LNCaP clone FGC (cell line): ENCODE results near the gene KCNRG.

Experiments
- DNase-seq: peaks from one replicate; pipeline ENCODE4 v3.0.0-alpha.2; 2011; ENCODE audit warnings: low read depth
- H3K4me3 ChIP-seq: 2 replicates; pipeline ENCODE4 v1.5.1; 2011; ENCODE audit warnings: mild to moderate bottlenecking, low read depth, low read length, control low read depth
- TF ChIP-seq, protein P1 (sequence below): IDR thresholded peaks from 2 replicates; pipeline ENCODE4 v1.5.1; 2012; ENCODE audit warnings: mild to moderate bottlenecking; ENCODE audit not compliant: control insufficient read depth, insufficient read depth; ENCODE audit errors: extremely low read depth

The KCNRG gene, protein sequence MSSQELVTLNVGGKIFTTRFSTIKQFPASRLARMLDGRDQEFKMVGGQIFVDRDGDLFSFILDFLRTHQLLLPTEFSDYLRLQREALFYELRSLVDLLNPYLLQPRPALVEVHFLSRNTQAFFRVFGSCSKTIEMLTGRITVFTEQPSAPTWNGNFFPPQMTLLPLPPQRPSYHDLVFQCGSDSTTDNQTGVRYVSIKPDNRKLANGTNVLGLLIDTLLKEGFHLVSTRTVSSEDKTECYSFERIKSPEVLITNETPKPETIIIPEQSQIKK

DNA sequence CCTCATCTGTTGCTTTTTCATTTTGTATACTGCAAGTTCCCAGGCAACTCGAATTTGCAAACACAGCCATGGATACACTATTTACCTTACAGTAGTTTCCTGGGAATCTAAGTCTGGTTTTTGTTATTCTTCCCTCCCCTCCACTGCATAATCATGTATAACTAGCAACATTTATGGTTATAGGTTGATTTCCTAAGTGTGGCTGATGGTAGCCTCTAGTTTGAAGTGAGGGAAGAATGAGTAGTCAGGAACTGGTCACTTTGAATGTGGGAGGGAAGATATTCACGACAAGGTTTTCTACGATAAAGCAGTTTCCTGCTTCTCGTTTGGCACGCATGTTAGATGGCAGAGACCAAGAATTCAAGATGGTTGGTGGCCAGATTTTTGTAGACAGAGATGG, at the start of gene KCNRG:
TSS of gene KCNRG (plus strand) at position 187 of the 400 bp plus-strand sequence. CDS start at position 237, 50 bp downstream.
- TF ChIP-seq, protein P1, sequence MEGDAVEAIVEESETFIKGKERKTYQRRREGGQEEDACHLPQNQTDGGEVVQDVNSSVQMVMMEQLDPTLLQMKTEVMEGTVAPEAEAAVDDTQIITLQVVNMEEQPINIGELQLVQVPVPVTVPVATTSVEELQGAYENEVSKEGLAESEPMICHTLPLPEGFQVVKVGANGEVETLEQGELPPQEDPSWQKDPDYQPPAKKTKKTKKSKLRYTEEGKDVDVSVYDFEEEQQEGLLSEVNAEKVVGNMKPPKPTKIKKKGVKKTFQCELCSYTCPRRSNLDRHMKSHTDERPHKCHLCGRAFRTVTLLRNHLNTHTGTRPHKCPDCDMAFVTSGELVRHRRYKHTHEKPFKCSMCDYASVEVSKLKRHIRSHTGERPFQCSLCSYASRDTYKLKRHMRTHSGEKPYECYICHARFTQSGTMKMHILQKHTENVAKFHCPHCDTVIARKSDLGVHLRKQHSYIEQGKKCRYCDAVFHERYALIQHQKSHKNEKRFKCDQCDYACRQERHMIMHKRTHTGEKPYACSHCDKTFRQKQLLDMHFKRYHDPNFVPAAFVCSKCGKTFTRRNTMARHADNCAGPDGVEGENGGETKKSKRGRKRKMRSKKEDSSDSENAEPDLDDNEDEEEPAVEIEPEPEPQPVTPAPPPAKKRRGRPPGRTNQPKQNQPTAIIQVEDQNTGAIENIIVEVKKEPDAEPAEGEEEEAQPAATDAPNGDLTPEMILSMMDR: no peak
- no peak within 1 kb of the TSS for H3K4me3 ChIP-seq
- no peak for DNase-seq

DNA sequence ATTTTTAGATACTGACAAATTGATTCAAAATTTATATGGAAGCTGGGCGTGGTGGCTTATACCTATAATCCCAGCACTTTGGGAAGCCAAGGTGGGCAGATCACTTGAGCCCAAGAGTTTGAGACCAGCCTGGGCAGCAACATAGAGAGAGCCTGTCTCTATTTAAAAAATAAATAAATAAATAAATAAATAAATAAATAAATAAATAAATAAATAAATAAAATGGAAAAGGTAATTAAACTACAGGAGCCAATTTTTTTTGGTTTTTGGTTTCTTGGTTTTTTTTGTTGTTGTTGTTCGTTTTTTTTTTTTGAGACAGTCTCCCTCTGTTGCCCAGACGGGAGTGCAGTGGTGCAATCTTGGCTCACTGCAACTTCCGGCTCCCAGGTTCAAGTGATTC, 47.8 kb upstream of the KCNRG start:
- H3K4me3 ChIP-seq: no peak overlapping the region
- TF ChIP-seq, protein P1: no peak
- no peak for DNase-seq

DNA sequence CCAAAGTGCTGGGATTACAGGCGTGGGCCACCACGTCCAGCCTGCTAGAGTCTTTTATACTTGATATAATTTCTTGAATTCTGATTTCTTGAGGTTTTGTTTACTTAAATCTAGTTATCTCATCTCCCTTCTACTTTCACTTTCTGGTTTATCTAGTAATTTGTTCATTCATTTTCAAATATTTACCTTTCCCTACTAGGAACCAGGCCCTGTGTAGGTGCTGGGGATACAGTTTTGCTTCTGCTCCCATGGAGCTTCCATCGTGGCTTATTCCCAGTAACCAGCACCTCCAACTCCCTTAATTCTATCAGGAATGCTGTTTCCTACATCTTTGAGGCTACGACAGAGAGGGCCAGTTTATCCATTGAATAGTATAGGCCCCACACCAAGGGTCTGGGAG, 42.5 kb upstream of the KCNRG start:
- no peak for DNase-seq
- H3K4me3 ChIP-seq: no peak overlapping the region
- TF ChIP-seq, protein P1: no peak

DNA sequence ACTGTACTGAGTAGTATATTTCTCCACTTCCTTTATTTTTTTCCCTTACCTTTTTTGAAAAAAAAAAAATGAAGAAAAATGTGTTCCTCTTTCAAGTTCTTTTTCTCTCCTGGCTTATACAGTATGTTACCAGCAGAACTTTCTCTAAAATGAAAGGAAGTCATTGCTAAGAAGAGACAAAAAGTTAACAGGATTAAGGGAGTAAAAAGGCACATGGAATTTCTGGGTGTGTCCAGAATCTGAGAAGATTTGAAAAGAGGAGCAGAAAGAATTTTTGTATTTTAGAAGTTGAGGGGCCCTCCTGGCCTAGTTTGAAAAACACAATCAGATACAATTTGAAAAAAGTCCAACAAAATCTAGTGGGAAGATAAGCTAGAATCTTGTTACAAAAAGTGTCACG, 39.4 kb upstream of the KCNRG start:
- no peak overlapping the region for H3K4me3 ChIP-seq
- TF ChIP-seq, protein P1: no peak
- DNase-seq: no peak

DNA sequence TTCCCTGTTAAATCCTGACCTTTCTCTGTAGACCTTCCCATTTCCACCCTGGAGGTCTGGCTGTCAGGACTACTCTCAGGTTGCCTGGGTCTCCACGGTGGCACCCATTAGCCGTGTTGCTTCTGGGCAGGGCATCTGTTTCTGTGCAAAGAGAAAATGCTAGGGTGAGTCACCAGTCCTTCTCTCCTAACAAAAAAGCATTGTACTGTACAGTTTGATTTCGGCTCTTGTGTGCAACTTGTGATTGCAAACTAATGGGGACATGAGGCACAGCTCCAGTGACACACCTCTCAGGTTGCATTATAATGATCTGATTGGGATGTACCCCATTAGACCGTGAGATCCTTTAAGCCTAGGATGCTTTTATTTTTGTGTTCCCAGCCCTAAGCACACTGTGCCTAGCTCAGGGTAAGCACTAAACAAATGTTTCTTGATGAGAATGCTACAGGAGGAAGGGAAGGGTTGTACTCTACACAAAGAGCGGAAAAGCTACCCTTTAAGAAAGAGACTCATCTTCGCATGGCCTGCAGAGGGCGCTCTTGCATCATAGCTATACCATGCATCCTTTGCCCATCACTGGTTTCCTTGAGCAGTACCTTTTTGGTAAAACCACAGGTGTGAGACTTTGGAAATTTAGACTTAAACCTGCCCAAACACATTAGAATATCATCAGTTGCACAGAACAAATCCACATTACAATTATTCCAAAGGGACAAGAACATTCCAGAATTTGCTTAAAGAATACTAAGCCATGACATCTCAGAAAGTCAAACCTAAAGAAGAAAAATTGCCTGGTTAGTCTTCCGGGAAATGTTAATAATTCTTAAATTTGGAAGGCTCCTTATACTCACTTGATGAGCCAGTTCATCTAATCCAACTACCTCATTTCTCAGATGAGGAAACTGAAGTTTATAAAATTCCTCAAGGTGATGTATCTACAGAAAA, 38.7 kb upstream of the KCNRG start:
- DNase-seq: peak; percentile 34
- TF ChIP-seq, protein P1: peak; percentile 74

DNA sequence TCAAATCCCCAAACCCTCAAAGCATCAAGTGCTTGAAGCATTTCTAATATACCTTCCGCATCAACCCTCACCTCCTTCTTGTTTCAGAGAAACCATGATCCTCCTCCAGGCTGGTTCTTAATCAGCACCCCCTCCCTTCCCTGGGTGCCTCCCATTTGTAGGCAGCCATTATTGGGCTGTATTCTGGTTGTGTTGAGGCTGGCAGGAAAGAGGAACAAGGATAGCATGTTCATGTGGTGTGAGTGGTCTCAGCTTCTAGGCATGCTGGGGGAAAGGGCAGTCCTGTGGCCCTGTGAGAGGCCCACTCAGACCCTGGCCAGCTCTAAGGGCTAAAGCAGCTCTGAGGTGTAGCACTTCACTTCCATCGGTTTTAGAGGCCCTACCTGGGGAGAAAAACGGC, 37.3 kb upstream of the KCNRG start:
- DNase-seq: no peak
- no peak overlapping the region for H3K4me3 ChIP-seq
- TF ChIP-seq, protein P1: no peak

More for the DNA sequence above, 38.7 kb upstream of the KCNRG start:
- no peak overlapping the region for H3K4me3 ChIP-seq
